ENCODE results near the gene ACCSL. TPM values are rescaled to one million over a fixed set of nuclear protein-coding genes. Genes with fewer than 3 reads are reported as not detected.

The ACCSL gene
- total RNA-seq, 1 donor from 2014 or later, result not detected

GRCh38 chr11:44008088-44008501 lies 39.7 kb upstream of the ACCSL start:
- no peak for DNase-seq (ENCODE audit: low read depth)
- Histone ChIP-seq H3K4me3 (ENCODE audit: low read depth, low read length) (no peak overlapping the region), H3K27me3 (ENCODE audit: control insufficient read depth, insufficient read depth, low read length) (peaks cover 7% of the 10 kb centered on the region), H3K36me3 (ENCODE audit: control insufficient read depth, insufficient read depth, low read length) (no peaks in the 10 kb centered on the region)
- TF ChIP-seq CTCF (IDR thresholded peaks at IDR 0.05; ENCODE audit: insufficient read depth, low read length, poor library complexity, severe bottlenecking), result no peak

- Histone ChIP-seq H3K4me3 (ENCODE audit: low read depth, low read length) (no peak overlapping the region), H3K27me3 (ENCODE audit: control insufficient read depth, insufficient read depth, low read length) (peaks cover 7% of the 10 kb centered on the region), H3K36me3 (ENCODE audit: control insufficient read depth, insufficient read depth, low read length) (no peaks in the 10 kb centered on the region)
- TF ChIP-seq CTCF (IDR thresholded peaks at IDR 0.05; ENCODE audit: insufficient read depth, low read length, poor library complexity, severe bottlenecking), result no peak
- no peak for DNase-seq (ENCODE audit: low read depth)
Observed at GRCh38 chr11:44008698-44009097, 39.1 kb upstream of the ACCSL start.

- no peak for DNase-seq (ENCODE audit: low read depth)
- no peak overlapping the region for H3K4me3 ChIP-seq (ENCODE audit: low read depth, low read length)
- no peak for TF ChIP-seq CTCF (IDR thresholded peaks at IDR 0.05; ENCODE audit: insufficient read depth, low read length, poor library complexity, severe bottlenecking)
- H3K36me3 ChIP-seq (ENCODE audit: control insufficient read depth, insufficient read depth, low read length), result no peaks in the 10 kb centered on the region
- no peaks in the 10 kb centered on the region for H3K27me3 ChIP-seq (ENCODE audit: control insufficient read depth, insufficient read depth, low read length)
Observed at GRCh38 chr11:44010789-44011251, 37.0 kb upstream of the ACCSL start.

GRCh38 chr11:44011797-44012196 lies 36.0 kb upstream of the ACCSL start:
- H3K36me3 ChIP-seq (ENCODE audit: control insufficient read depth, insufficient read depth, low read length), result no peaks in the 10 kb centered on the region
- DNase-seq (ENCODE audit: low read depth), result no peak

GRCh38 chr11:44014968-44015623 lies 32.7 kb upstream of the ACCSL start:
- Histone ChIP-seq H3K27me3 (ENCODE audit: control insufficient read depth, insufficient read depth, low read length) (no peaks in the 10 kb centered on the region), H3K36me3 (ENCODE audit: control insufficient read depth, insufficient read depth, low read length) (no peaks in the 10 kb centered on the region), H3K4me3 (ENCODE audit: low read depth, low read length) (no peak overlapping the region)
- no peak for DNase-seq (ENCODE audit: low read depth)
- no peak for TF ChIP-seq CTCF (IDR thresholded peaks at IDR 0.05; ENCODE audit: insufficient read depth, low read length, poor library complexity, severe bottlenecking)

More at GRCh38 chr11:44011797-44012196, 36.0 kb upstream of the ACCSL start:
- Histone ChIP-seq H3K27me3 (ENCODE audit: control insufficient read depth, insufficient read depth, low read length) (no peaks in the 10 kb centered on the region), H3K4me3 (ENCODE audit: low read depth, low read length) (no peak overlapping the region)
- TF ChIP-seq CTCF (IDR thresholded peaks at IDR 0.05; ENCODE audit: insufficient read depth, low read length, poor library complexity, severe bottlenecking), result no peak

- no peak for DNase-seq (ENCODE audit: low read depth)
- Histone ChIP-seq H3K4me3 (ENCODE audit: low read depth, low read length) (no peak overlapping the region), H3K36me3 (ENCODE audit: control insufficient read depth, insufficient read depth, low read length) (no peaks in the 10 kb centered on the region), H3K27me3 (ENCODE audit: control insufficient read depth, insufficient read depth, low read length) (no peaks in the 10 kb centered on the region)
- TF ChIP-seq CTCF (IDR thresholded peaks at IDR 0.05; ENCODE audit: insufficient read depth, low read length, poor library complexity, severe bottlenecking), result no peak
Observed at GRCh38 chr11:44015624-44016007, 32.2 kb upstream of the ACCSL start.

Data from kidney epithelial cell (primary cell).